ENCODE data around the gene PAPSS1.
"Not testable (repeated sequence)": the region's sequence is repeated elsewhere in the genome, so short reads cannot be mapped to it uniquely, and the experiment has no call there.

DNA sequence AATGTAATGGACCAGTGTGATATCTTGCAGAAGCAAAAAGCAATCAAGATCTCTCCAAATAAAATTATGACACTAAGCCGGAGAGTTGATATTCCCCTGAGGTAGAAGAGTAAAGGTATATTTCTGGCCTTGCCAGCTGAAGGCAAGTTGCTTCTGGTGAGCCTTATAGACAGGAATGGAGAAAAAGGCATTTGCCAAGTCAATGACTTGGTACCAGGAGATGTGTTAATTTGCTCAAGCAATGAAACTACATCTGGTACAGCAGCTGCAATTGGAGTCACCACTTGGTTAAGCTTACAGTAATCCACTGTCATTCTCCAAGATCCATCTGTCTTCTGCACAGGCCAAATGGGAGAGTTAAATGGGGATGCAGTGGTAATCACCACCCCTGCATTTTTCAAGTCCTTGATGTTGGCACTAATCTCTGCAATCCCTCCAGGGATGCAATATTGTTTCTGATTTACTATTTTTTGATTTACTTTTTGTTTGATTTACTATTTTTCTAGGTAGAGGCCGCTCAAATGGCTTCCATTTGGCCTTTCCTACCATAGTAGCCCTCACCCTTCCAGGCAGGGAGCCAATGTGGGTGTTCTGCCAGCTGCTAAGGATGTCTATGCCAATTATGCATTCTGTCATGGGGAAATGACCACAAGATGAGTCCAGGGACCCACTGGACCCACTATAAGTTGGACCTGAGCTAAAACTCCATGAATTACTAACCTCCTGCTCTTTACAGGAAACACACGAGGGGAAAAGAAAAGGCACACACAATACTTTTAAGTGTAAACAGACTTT, 6.3 kb upstream of the PAPSS1 start:
- TF ChIP-seq SIN3A (conservative IDR thresholded peaks at IDR 0.05 in 1 of 2, IDR thresholded peaks at IDR 0.05 in 1 of 2; ENCODE audit: low read depth in 1 of 2, low read length in 2 of 2); HDAC6 (IDR thresholded peaks at IDR 0.05; ENCODE audit: low read depth, low read length); POLR2A (IDR thresholded peaks at IDR 0.05; ENCODE audit: control extremely low read depth in 1 of 2, low read depth in 2 of 2, low read length in 2 of 2); RAD21 (IDR thresholded peaks at IDR 0.05 in 1 of 2, conservative IDR thresholded peaks at IDR 0.05 in 1 of 2; ENCODE audit: low read depth in 2 of 2, low read length in 2 of 2): not testable (repeated sequence)
- TF ChIP-seq, protein P1, sequence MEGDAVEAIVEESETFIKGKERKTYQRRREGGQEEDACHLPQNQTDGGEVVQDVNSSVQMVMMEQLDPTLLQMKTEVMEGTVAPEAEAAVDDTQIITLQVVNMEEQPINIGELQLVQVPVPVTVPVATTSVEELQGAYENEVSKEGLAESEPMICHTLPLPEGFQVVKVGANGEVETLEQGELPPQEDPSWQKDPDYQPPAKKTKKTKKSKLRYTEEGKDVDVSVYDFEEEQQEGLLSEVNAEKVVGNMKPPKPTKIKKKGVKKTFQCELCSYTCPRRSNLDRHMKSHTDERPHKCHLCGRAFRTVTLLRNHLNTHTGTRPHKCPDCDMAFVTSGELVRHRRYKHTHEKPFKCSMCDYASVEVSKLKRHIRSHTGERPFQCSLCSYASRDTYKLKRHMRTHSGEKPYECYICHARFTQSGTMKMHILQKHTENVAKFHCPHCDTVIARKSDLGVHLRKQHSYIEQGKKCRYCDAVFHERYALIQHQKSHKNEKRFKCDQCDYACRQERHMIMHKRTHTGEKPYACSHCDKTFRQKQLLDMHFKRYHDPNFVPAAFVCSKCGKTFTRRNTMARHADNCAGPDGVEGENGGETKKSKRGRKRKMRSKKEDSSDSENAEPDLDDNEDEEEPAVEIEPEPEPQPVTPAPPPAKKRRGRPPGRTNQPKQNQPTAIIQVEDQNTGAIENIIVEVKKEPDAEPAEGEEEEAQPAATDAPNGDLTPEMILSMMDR (IDR thresholded peaks at IDR 0.05; ENCODE audit: control extremely low read depth in 1 of 3, insufficient read depth in 1 of 3, low read depth in 1 of 3, low read length in 3 of 3): not testable (repeated sequence)
- TF ChIP-seq, protein P2, sequence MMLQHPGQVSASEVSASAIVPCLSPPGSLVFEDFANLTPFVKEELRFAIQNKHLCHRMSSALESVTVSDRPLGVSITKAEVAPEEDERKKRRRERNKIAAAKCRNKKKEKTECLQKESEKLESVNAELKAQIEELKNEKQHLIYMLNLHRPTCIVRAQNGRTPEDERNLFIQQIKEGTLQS (IDR thresholded peaks at IDR 0.05; ENCODE audit: insufficient read depth, low read depth, low read length): not testable (repeated sequence)

All from H1 (cell line).